HG03095 (cell line): Measurements from ENCODE around the gene LY6G5B.

ENCODE experiments used
- ATAC-seq: cut with Tn5 transposase; IDR thresholded peaks from one replicate; pipeline ENCODE4 v1.9.1; 2021; ENCODE audit warnings: moderate library complexity; ENCODE audit not compliant: unreplicated experiment

LY6G5B gene

DNA sequence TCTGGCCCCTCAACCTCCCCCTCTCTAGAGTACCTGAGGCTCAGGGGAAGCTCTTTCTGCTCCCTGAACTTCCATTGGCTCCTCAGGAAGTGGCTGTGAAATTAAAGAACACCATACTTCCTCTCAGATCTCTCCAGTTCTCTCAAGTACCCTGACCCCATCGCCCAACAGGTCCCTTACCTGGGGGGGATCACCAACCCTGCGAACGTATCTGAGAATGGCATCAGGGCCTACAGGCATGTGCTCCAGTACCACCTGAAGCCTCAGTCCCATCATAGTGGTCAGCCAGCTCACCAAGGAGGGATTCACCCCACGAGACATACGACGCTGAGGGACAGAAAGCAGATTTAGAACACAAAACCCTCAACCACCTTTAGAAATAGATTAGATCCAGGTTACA, 29.2 kb upstream of the LY6G5B start:
- ATAC-seq = no peak

DNA sequence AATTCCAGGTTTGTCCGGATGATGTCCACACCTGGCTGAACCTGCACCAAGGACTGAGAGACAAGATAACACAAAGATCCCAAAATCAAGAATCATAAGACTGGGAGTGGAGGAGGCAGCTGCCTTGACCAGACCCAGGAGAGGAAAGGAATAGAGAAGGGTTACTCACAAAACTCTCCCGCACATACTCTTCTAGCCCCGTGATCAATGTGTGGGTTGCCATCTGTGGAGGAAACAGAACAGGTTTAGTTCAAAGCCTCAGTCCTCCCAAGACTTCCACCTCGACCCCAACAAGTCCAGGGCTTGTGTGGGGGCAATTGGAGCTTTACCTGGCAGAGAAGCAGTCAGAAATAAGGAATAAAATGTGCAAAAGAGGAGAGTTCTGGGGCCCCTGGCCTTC, 28.4 kb upstream of the LY6G5B start:
- ATAC-seq = no peak

DNA sequence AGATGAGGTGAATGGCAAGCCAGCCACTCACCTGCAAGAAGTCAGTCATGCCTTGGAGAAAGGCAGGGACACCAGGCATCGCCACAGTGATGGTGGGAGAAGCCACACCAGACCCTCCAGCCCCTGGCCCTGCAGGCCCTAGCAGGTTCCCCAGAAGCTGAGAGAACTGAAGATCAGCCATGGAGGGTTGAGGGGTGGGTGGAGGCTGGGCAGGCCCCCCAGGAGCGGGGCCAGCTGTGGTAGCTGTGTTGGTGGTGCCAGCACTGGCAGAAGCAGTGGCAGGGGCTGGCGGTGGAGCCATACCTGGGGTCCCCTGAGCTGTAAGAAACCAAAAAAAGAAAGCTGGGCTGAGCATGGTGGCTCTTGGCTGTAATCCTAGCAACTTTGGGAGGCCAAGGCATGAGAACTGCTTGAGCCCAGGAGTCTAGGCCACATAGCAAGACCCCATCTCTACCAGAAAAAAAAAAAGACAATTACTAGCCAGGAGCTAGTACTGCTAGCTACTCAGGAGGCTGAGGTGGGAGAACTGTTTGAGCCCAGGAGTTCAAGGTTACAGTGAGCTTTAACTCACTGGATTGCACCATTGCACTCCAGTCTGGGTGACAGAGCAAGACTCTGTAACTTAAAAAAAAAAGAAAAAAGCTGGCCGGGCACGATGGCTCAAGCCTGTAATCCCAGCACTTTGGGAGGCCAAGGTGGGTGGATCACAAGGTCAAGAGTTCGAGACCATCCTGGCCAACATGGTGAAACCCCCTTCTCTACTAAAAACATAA, 26.8 kb upstream of the LY6G5B start:
- ATAC-seq = no peak

DNA sequence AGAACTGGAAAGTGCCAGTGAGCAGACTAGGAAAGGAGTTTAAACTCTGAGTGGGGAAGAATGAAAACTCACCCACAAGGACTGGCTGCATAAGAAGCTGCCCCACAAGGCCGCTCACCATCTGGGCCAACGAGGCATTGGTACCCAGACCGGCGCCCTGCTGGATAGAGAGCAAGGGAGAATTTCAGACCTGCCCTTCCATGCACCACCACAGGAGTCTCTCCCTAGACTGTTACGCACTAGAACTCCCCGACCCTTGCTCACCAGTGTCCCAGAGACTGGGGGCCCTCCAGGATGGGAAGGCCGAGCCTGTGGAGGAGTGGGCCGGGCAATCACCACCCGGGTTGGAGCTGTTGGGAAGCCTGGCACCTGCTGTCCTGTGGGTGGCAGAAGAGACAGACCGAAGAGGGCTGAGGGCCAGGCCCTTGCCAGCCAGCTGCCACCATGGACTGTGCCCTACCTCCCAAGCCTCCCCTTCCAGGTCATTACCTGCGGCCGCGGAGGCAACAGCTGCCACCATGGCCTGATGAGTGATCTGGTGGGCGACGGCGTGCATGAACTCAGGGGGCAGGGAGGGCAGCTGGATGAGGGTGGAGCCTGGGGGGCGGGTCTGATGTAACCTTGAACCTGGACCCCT, 25.8 kb upstream of the LY6G5B start:
- ATAC-seq = no peak

DNA sequence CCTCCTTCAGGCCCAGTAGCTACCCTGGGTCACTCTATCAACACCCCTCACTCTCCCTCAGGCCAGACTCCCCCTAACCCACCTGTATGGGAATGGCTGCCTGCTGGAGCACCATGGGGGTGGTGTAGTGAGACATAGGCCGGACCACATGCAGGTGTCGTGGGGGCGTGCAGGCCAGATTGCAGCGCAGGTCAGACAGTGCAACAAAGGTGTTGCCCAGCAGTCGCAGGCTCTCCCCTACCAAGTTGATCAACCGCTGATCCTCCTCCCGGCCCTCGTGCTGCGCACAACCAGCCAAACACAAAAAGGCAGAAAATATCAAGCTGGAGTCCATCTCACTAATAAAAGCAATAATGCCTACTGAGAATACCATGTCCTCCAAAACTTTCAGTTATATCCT, 24.5 kb upstream of the LY6G5B start:
- ATAC-seq = no peak

DNA sequence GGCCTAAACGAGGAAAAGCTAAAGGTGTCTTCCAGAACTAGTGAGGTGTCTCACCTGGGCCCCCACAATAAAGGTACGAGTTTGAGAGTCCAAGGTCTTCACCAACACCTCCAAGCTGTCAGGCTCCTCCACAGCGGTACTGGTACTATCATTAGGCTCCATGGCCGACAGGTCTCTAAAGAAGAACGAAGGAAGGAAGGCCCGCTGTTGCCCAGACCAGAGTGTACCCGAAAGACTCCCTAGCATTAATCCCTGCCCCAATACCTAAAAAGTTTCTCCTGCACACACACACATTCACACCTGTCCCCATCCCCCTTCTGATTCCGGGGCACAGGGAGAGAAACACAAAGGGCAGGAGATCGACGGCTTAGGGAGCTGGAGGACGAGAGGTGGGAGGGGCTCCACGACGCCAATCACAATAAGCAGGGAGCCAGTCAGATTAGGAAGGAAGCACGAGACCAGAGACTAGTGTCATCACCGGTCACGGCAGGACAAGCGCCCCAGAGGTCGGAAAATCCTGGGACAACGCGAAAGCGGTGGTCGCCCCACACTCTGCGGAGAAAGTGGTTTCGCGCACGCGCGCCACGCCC, 18.1 kb upstream of the LY6G5B start:
- ATAC-seq = peak; percentile 21

DNA sequence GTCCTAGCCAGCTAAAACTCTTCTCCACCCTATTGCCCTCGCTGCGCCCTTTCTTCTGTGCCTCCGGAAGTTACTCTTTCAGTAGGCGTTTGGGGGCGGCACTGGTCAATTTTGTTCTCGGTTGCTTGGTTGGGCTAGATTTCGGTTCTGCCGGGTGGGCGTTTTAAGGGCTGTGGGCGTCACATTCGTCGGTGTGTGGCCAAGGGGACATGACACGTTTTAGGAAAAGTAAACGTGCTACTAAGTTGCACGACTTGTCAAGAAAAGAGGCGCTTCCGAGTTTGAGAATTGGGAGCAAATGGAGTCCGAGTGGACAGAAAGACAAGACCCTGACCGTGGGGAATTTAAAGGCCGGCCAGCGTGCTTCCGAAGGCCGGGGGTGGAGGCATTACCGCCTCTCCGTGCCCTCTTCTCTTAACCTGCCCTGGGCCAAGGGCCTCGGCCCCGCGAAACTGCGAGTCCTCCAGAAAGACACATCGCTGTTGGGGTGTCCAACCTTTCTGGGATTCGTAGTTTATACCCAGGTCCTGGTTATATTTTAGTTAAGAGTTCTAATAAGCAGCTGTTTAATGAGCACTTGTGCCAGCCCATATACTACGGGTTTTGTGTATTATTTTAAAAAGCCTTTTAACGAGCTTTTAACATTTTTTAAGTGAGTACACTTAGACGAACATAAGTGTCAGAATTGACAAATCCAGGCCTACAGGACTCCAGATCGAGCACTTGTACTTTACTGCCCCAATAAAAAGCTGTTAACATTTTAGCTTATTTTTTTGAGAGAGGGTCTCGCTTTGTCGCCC, 16.7 kb upstream of the LY6G5B start:
- peak; percentile 47 for ATAC-seq

GRCh38 chr6:31654574-31655348, 15.0 kb upstream of the LY6G5B start:
- ATAC-seq = no peak

DNA sequence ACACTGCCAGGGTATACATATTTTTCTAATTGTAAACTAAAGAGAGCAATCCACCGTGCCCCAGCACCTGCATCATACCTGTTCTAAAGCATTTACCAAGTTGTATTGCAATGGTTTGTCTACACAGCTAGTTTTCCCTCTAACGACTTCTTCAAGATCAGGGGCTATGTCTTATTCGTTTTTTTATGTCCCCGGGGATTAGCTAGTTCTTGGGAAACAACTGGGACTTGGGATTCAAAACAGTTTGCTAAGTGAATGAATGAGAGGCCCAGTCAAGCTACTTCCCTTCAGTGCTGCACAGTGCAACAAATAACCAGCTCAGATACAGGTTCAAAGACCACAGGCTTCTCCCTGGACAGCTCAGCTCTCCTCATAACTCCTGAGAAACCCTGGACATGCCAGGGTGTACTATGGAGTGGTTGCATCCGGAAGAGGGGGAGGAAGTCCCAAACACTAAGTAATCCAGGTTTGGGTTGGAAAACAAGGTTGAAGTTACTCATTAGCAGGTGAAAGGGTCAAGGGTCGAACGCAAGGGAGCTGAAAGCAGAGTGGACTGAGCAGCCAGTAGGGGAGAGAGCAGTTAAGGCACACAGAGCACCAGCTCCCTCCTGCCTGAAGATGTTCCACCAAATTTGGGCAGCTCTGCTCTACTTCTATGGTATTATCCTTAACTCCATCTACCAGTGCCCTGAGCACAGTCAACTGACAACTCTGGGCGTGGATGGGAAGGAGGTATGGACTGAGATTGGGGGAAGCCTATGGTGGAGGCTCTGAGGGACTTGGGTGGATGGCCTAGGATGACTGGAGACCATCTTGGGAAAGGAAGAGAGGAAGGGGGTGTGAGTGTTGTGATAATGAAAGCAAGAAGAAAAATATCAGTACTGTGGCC, 14.2 kb upstream of the LY6G5B start, which contains the start of gene APOM:
APOM (plus strand) TSS at position 546 of the 889 bp plus-strand sequence; CDS start at position 619, 73 bp downstream.
- ATAC-seq = no peak

GRCh38 chr6:31657406-31658157, 12.2 kb upstream of the LY6G5B start:
- no peak for ATAC-seq

GRCh38 chr6:31658158-31658688, 11.6 kb upstream of the LY6G5B start:
- no peak for ATAC-seq

GRCh38 chr6:31658983-31659648, 10.7 kb upstream of the LY6G5B start:
- ATAC-seq = no peak

DNA sequence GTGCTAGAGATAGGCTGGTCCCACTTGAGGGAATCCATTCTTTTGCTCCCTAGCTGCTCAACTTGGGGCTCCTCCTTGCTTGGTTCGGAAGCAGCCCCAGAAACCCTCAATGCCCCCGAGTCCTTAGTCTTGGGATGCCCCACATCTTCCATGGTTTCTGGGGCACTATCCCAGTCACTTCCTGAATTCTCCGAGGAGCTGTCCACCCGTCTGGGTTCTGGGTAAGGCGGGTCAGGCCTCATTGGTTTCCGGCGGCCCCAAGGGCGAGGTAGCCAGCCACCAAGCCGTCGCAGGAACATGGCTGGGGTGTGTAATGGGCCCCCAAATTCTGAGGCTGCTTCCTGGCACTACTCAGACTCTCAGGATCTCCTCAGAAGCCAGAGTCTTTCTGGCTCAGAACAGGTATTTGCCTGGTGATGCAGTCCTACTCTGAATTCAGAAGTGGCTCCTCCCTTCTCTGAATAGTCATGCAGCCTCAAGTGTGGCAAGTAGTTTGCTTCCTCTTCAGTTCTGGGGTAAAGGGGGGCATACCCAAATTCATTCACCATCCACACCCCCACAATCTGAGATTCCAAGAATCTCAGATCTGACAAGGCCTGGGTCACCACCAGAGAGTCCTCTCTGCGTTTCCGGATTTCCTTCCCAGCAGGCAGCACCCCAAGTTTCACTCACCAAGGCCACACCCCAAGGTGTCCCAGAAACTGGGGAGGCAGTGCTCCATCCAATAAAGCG, 10.0 kb upstream of the LY6G5B start:
- no peak for ATAC-seq

DNA sequence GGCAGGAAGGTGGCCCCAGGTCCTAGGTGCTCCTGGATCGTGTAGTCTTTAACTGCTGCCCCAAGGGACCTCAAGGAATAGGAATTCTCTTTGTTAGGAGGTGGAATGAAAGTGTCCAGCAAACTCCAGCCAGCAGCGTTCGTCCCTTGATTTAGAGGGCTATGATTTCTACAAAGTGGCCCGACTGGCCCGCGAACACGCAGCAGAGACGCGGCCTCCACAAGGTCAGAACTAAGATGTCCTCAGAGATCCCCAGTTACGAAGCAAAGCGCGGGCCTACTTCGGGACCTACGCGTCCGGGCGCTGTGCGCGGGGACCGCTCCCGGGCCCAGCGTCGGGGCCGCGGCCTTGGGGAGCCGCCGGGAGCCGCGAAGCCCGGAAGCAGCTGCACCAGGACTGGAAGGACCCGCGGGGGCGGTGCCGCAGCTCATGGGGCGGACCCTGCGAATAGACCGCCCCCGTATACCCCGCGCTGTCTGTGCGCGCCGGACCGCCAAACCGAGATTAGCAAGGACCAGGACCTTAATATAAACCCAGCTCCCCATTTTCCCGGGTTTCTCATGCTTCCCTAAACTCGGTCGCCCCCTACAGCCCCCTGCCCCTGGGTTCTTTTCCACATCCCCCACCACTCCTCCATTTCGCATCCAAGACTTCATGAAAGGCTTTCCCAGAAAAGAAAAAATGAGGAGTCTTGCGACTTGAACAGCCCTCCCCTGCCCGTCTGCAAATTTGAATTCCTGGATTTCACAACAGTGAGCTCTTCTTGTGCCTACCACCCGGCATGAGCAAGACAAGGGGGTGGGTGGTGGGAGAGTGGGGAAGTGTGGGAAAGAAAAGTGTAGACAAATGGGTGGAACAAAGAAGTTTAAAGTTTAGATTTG, 9.2 kb upstream of the LY6G5B start, which contains the start of gene C6orf47:
C6orf47 (minus strand) TSS at position 398 of the 881 bp plus-strand sequence. CDS start 831 bp downstream, outside the sequence.
- peak; percentile 45 for ATAC-seq

DNA sequence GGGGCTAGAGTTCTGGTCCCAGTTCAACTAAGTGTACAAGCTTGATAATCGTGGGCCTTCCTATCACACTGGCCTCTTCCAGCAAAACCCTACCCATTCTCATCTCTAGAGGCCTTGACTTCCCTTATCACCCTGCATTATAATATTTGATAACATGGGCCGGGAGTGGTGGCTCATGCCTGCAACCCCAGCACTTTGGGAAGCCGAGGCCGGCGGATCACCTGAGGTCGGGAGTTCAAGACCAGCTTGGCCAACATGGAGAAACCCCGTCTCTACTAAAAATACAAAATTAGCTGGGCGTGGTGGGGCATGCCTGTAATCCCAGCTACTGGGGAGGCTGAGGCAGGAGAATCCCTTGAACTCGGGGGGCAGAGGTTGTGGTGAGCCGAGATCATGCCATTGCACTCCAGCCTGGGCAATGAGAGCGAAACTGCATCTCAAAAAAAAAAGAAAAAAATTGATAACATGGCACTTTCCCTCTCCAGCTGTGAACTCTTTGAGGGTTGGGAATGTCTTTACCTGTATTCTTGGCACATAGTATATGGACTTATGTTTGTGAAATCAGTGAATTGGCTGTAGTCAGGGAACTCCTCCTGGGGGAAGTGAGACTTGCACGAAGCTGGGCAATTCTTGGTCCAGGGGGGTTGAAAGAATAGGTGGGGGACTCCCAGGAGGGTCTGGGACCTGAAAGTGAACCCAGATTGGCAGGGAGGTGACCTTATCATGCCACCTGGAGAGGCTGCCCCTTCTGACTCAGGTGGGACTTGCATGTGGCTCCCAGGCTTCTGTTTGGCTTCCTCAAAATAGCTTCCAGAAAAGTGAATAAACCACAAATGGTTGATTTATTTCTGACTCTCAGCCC, 8.3 kb upstream of the LY6G5B start:
- no peak for ATAC-seq
